CD4-positive, alpha-beta T cell treated with Interferon alpha-2 for 1 hour (primary cell): ENCODE measurements around the gene SGF29.
"Not testable (repeated sequence)": the region's sequence is repeated elsewhere in the genome, so short reads cannot be mapped to it uniquely, and the experiment has no call there.

Experiments
- DNase-seq, 2 donors: peaks; one replicate each; pipeline ENCODE4 v3.0.0-alpha.2; 2020 to 2022

SGF29 gene

DNA sequence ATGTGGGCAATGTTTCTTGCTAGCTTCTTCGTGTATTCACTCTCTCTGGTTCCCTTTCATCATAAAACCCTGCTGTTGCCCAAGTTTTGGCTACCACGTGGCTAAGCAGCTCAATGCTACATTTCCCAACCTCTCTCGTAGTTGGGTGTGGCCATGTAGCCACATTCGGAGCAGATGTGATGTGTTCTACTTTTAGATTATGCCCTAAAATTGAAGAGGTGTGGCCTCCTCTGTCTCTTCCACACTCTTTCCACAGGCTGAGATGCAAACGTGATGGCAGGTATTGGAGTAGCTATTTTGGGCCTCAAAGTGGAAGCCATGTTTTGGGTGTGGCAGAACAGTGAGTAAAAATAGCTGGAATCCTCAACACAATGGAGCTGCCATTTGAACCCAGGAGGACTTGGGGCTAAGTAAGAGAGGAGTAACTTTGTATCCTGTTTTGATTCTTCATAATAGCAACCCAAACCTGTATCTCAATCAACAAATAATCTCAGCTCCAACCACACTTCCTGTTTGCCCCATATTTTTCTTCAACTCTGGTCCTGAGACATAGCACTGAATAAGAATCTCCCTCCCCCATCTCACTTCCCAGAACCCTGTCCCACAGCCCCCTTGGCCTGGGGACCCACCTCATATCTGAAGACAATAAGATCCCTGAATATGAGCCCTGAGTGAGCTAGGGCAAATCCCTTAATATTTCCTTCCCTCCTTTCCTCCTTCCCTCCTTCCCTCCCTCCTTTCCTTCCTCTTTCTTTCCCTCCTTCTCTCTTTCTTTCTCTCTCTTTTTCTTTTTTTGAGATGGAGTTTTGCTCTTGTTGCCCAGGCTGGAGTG, 19.0 kb upstream of the SGF29 start:
- DNase-seq = peak; percentile 38 to 67

- DNase-seq = no peak
These were observed 16.6 kb upstream of the SGF29 start for GRCh38 chr16:28537076-28537475.

DNA sequence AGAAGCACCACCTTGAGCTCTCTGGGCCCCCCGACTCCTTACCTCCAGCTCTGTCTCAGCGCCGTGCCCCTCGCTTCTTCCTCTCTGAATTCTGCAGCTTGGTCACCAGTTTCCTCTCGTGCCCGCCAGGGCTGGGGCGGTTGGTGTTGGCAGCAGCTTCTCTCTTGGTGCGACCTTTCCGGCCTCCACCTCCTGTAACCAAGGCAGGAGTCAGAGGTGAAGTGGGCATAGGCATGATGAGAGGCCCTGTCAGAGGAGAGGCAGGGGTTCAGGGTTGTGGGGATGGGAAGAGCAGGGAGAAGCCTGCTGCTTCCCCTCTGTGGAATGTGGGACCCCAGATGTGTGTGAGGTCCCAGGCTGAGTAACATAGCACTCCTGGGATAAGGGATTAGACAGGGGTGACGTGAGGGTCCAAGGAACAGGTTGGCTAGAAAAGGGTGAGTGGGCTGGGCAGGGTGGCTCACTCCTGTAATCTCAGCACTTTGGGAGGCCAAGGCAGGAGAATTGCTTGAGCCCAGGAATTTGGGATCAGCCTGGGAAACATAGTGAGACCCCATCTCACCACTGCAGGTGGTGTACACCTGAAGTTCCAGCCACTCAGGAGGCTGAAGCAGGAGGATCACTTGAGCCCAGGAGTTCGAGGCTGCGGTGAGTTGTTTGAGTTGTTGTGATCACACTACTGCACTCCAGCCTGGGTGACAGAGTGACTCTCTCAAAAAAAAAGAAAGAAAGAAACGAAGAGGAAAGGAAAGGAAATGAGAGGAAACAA, 15.6 kb upstream of the SGF29 start:
- DNase-seq = no peak

- DNase-seq = no peak
These were observed 14.8 kb upstream of the SGF29 start, which contains the start of gene NUPR1 for GRCh38 chr16:28538733-28539596. Gene NUPR1 (minus strand): TSS chr16:28538974. CDS start chr16:28538907, 67 bp downstream.

DNA sequence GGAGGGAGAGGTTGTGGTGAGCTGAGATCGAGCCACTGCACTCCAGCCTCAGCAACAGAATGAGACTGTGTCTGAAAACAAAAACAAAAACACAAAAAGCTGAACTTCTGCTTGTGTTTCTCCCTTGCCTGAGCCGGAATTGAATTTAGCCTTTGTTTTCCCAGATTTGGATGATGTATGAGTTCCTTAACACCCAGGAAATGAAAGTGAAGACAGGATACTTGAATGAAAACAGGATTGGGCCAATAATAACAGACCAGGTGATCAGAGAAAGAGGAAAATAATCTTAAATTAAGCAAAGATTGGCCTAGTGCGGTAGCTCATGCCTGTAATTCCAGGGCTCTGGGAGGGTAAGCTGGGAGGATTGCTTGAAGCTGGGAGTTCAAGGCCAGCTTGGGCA, 13.4 kb upstream of the SGF29 start:
- no peak for DNase-seq

DNA sequence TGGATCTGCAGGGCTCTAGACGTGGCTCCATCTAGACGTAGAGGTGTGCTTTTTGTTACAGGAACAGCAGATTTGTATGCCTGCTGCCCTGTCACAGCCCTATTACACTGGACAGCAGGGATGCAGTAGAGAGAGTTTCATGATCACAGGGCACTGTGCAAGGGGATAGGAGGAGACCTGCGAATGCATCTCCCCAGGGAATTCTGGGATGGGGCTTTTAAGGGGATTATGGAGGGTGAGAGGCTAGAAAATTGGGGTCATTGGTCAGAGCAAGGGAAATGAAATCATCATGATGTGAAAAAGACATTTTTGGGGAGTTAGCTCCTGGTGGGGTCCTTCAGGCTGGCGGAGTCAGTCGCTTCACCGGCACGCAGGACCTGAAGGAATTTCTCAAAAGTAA, 11.1 kb upstream of the SGF29 start:
- no peak for DNase-seq

DNA sequence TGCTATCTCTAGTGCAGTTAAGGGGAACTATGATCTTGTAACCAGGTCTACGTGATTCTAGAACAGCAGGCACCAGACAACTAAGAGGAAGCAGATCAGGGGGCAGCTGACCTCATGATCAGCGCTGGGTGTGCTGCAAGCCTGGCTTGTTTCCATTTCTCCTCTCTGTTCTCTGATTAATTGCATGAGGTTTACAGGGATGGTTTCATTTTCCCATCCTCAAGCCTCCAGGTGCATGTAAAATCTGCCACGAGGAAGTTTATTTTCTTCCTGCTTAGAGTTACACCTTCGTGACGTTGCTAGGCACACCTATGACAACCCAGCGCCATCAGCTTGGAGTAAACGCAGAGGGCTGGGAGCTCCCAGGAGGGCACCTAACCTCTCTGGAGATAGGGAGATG, 10.6 kb upstream of the SGF29 start:
- peak; percentile 26 to 50 for DNase-seq

GRCh38 chr16:28544998-28545397, 8.7 kb upstream of the SGF29 start:
- no peak for DNase-seq

GRCh38 chr16:28545964-28546363, 7.8 kb upstream of the SGF29 start:
- not testable (repeated sequence) for DNase-seq

- DNase-seq = no peak
These were observed 7.1 kb upstream of the SGF29 start for GRCh38 chr16:28546626-28547025.

GRCh38 chr16:28548306-28548802, 5.4 kb upstream of the SGF29 start:
- DNase-seq = no peak

GRCh38 chr16:28549301-28549899, 4.3 kb upstream of the SGF29 start:
- peak in 1 of 2 donors; percentile 55 for DNase-seq

- no peak for DNase-seq
These were observed 1.1 kb downstream of the SGF29 start for GRCh38 chr16:28554634-28555423.

- DNase-seq = no peak
These were observed 1.8 kb downstream of the SGF29 start for GRCh38 chr16:28555561-28555960.

DNA sequence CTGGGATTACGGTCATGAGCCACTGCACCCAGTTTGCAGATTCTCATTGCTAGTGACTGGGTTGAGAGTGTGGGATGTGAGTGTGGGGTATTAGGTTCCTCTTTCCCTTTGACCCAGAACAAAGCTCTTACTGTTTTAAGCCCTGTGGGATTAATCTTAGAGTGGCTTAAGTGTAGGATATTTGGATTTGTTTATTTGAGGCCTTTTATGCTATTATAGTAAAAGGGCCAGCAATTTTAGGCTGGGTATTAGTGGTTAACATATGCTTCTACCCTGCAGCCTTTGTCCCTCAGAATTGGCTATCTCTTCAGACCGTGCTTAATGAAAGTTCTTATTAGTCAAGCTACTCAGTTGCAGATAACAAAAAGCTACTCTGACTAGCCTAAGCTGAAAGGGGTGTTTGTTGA, 3.2 kb downstream of the SGF29 start:
- no peak for DNase-seq

GRCh38 chr16:28558456-28558855, 4.7 kb downstream of the SGF29 start:
- no peak for DNase-seq

DNA sequence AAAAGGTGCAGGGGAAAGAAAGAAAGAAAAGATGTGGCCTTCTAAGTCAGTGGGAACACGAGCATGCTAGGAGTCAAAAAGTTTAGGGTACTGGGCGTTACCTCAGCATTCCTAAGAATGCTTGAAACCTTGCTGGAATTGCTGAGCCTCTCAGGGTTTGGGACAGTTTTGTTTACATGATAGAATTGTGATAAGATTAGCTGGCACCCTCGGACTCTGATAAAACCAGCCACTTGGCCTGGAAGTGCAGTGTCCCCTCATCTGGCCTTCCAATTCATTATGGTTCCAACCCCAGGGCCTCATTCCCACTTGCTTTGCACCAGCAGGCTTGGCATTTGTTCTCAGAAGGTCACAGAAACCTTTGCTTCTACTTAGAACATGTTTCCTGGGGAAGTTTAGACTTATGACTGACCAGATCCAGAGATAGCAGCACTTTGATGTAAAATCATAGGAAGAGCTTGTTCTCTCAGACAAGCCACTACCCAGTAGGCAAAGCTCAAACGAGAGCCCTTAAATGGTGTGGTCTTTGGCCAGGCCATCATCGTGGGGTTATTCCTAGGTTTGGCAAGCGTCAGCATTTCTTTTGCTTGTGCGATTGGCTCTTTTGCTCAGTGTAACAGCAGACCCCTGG, 8.0 kb downstream of the SGF29 start:
- no peak for DNase-seq

- no peak for DNase-seq
These were observed 8.5 kb downstream of the SGF29 start for GRCh38 chr16:28562199-28562598.

DNA sequence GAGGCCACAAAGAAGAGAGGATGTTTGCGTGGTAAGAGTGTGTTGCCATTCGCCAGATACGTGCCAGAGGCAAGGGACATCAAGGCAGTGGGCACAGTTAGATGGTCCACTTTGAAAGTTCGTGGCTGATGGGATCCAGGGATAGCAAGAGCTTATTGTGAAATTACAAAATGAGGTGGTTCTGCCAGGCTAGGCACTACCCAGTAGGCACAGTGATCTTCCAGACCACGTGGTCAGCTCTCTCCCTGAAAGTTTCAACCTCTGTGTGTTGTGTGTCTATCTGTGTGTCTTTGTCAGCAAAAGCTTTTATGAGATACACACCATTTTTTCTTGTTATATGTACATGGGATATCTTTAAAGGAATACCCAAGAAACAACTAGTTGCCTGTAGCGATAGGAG, 9.5 kb downstream of the SGF29 start:
- DNase-seq = no peak

GRCh38 chr16:28566233-28566925, 12.7 kb downstream of the SGF29 start:
- not testable (repeated sequence) for DNase-seq
